Mesothelial cell of epicardium (in vitro differentiated cells): ENCODE data around the gene P2RY13. TPM values are rescaled to one million over a fixed set of nuclear protein-coding genes. Genes with fewer than 3 reads are reported as not detected.

ENCODE experiments used
- DNase-seq, 2 experiments: peaks; one replicate each; pipeline ENCODE4 v3.0.0; 2021; ENCODE audit warnings: low spot score in 2 of 2; ENCODE audit not compliant: unreplicated experiment in 2 of 2
- H3K27ac Mint-ChIP-seq: 2 replicates; pipeline ENCODE4 v1.8.0; 2021; ENCODE audit warnings: mixed read lengths
- H3K27me3 Mint-ChIP-seq: 2 replicates; pipeline ENCODE4 v1.8.0; 2021; ENCODE audit warnings: low read depth, mixed read lengths
- H3K36me3 Mint-ChIP-seq: 2 replicates; pipeline ENCODE4 v1.8.0; 2021; ENCODE audit warnings: mixed read lengths
- H3K4me1 Mint-ChIP-seq: 2 replicates; pipeline ENCODE4 v1.8.0; 2021; ENCODE audit warnings: mixed read lengths
- H3K4me3 Mint-ChIP-seq: 2 replicates; pipeline ENCODE4 v1.8.0; 2021; ENCODE audit warnings: mild to moderate bottlenecking, moderate library complexity, mixed read lengths
- H3K9me3 Mint-ChIP-seq: 2 replicates; pipeline ENCODE4 v1.8.0; 2021; ENCODE audit warnings: mixed read lengths
- total RNA-seq: library from RNA; stranded (reverse); gene quantifications from 3 replicates; pipeline ENCODE4 v1.2.1, GENCODE V29; 2021
- TF ChIP-seq, protein P1 (sequence below): fragments of 200-600 bp; sonication (generic); IDR thresholded peaks from one replicate; pipeline ENCODE4 v1.5.0; 2021; ENCODE audit warnings: antibody characterized with exemption; ENCODE audit not compliant: unreplicated experiment

The P2RY13 gene
- total RNA-seq, 1 donor from 2014 or later = not detected

DNA sequence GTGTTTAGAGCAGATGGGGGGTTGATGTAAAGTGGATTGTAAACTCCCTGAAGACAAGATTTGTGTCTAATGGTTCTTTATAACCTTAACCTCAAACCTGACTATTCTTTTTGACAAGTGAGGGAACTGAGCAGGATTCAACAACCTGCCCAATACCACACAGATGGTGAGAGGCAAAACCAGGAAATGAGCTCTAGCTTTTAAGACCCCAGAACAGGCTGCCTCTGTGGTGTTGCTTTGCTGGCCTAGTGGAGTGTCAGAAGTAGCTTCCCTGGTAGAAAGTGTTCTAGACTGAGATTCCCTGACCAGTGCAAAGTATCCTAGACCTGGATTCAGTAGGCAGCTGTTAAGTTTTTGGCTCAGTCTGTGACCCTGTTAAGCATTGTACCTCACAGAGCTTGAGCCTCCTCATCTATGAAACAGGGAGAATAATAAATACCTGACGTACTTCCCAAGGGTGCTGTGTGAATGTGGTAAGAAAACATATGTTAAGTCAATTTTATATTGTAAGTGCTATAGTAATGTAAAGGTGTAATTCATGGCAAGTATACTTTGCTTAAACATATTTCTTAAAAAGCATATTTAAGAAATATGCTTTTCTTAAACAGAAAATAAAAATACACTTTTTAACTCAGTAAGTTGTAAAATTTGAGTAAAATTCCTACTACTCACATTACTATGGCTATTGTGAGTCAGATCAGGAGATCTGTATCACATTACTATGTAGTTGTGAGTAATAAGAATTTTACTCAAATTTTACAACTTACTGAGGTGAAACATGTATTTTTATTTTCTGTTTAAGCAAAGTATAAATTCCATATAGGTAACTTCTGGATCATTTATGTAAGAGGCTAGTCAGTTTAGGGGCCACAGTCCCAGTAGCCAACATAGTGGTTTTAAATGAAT lies 21.5 kb downstream of the P2RY13 start:
- Mint-ChIP-seq H3K4me1 (peaks cover 35% of the 10 kb centered on the region), H3K36me3 (no peaks in the 10 kb centered on the region)

DNA sequence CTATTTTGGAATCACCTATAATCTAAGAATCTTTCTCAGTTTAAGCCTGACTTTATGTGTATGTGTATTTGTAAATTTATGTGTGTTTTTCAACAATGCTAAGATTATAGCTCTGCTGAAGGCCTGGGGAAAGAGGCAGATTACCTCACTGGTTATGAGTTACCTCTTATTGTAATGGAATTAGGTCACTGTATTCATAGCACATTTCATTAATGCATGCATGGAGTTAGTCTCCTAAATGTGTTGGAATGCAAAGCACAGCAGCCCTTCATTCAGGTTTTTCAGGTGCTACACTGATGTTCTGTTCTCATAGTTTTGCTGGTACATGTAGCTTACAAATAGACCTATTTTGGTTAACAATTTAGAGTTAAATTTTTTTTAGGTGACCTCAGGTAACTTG lies 22.2 kb downstream of the P2RY13 start:
- no peaks in the 10 kb centered on the region for H3K36me3 Mint-ChIP-seq
- no peak overlapping the region for H3K4me3 Mint-ChIP-seq
- H3K9me3 Mint-ChIP-seq = no peaks in the 10 kb centered on the region
- no peaks in the 10 kb centered on the region for H3K27me3 Mint-ChIP-seq
- TF ChIP-seq, protein P1, sequence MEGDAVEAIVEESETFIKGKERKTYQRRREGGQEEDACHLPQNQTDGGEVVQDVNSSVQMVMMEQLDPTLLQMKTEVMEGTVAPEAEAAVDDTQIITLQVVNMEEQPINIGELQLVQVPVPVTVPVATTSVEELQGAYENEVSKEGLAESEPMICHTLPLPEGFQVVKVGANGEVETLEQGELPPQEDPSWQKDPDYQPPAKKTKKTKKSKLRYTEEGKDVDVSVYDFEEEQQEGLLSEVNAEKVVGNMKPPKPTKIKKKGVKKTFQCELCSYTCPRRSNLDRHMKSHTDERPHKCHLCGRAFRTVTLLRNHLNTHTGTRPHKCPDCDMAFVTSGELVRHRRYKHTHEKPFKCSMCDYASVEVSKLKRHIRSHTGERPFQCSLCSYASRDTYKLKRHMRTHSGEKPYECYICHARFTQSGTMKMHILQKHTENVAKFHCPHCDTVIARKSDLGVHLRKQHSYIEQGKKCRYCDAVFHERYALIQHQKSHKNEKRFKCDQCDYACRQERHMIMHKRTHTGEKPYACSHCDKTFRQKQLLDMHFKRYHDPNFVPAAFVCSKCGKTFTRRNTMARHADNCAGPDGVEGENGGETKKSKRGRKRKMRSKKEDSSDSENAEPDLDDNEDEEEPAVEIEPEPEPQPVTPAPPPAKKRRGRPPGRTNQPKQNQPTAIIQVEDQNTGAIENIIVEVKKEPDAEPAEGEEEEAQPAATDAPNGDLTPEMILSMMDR = no peak
- DNase-seq = no peak
- H3K4me1 Mint-ChIP-seq = peaks cover 35% of the 10 kb centered on the region
- peak overlapping the region; percentile 75 for H3K27ac Mint-ChIP-seq

More for the DNA sequence above, 21.5 kb downstream of the P2RY13 start:
- Mint-ChIP-seq H3K27me3 (no peaks in the 10 kb centered on the region), H3K9me3 (no peaks in the 10 kb centered on the region), H3K4me3 (no peak overlapping the region), H3K27ac (no peak overlapping the region)
- DNase-seq = no peak
- TF ChIP-seq, protein P1 = no peak

DNA sequence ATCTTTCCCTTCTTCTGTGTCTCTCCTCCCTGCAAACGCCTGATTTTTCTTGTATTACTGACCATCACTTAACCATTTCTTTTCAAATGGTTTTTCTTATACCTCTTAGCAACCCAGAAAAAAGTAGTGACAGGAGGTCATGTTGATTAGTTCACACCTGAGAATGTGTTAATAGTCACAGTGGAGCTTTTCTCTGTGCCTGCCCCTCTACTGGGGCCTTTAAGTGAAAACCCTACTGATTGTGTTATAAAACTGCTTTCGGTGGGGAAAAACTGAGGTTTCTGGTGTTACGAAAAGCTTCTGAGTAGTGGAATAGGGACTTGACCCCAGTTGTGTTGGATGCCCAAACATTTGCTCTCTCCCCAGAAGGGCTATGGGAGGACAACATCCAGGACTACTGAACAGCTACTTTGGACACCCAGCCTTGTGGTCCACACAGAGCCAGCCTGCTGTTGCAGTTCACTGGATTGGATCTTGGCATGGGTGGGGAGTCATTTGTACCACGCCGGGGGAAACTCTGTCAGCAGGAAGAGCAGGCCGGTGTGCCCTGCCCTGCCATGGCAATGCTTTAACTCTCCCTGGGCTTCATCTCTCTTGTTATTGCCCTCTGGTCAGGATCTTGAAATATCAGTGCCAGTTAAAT lies 23.1 kb downstream of the P2RY13 start:
- no peak for DNase-seq
- no peaks in the 10 kb centered on the region for H3K9me3 Mint-ChIP-seq
- peaks cover 35% of the 10 kb centered on the region for H3K4me1 Mint-ChIP-seq
- H3K27me3 Mint-ChIP-seq = no peaks in the 10 kb centered on the region
- TF ChIP-seq, protein P1 = no peak
- H3K4me3 Mint-ChIP-seq = no peak overlapping the region
- no peaks in the 10 kb centered on the region for H3K36me3 Mint-ChIP-seq
- peak overlapping the region; percentile 98 for H3K27ac Mint-ChIP-seq

DNA sequence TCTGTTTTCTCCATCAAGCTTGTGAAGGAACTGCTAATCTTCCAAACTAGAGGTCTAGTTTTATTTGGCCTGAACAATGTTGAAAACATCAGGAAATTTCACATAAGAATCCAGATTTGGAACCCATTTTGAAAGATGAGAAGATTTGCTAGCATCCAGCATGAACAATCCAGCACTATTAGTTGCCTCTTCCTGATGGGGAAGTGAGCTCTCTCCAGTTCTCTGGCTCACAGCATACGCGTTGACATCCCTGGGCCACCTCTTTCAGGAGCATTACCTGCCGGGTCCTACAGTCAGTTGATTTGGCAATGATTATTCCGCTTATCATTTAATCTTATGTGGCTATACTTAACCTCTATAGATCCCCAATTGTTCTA lies 23.6 kb downstream of the P2RY13 start:
- Mint-ChIP-seq H3K27ac (peak overlapping the region; percentile 98), H3K36me3 (no peaks in the 10 kb centered on the region), H3K4me1 (peaks cover 35% of the 10 kb centered on the region), H3K27me3 (no peaks in the 10 kb centered on the region), H3K4me3 (no peak overlapping the region), H3K9me3 (no peaks in the 10 kb centered on the region)
- TF ChIP-seq, protein P1 = no peak
- no peak for DNase-seq

DNA sequence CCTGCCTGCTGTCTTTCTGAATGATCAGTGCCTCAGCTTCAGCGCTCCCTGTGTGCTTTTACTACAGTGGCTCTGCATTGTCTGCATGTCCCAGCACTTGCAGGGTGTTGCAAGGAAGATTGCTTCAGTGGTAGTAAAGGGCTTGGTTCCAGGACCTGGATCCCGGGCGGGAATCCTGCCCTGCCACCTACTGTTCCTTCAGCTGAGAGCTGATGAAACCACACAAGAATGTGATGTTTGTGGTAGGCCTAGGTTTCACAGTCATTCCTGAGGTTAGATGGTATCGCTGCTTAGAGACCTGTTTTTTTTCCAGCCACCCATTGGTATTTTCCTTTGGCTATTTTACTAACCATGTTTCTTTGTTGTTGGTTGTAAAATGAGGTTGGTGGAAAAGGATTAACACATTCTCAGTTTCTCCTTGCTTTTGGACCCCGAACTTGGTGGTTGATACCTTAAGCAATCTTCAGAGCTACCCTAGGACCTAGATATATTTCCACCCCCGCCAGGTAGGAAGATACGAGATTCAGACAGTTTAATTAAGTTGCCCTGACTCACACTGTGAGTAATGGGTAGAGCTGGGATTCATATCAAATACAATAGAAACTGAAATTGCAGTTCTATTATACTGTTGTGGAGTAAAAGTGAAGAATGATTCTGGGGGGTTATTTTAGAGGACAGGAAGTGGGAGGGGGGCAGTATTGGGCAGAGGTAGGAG lies 24.1 kb downstream of the P2RY13 start:
- H3K4me1 Mint-ChIP-seq = peaks cover 35% of the 10 kb centered on the region
- H3K36me3 Mint-ChIP-seq = no peaks in the 10 kb centered on the region
- H3K9me3 Mint-ChIP-seq = no peaks in the 10 kb centered on the region
- H3K27me3 Mint-ChIP-seq = no peaks in the 10 kb centered on the region
- no peak overlapping the region for H3K4me3 Mint-ChIP-seq
- peak; percentile 40 to 64 for DNase-seq
- peak overlapping the region; percentile 98 for H3K27ac Mint-ChIP-seq
- TF ChIP-seq, protein P1 = no peak
